Measurements from ENCODE around the gene AQP5.

AQP5 gene

GRCh38 chr12:50006280-50006679, 44.6 kb downstream of the AQP5 start:
- TF ChIP-seq CTCF (IDR thresholded peaks at IDR 0.05; ENCODE audit: poor library complexity, severe bottlenecking), result no peak
- DNase-seq (ENCODE audit: low spot score) (no peak), ATAC-seq (ENCODE audit: low read depth) (no peak)
- no peak overlapping the region for H3K27ac ChIP-seq (ENCODE audit: poor library complexity, severe bottlenecking)
- H3K27me3 ChIP-seq (ENCODE audit: insufficient read depth, poor library complexity, severe bottlenecking), result no peaks in the 10 kb centered on the region
- H3K4me1 ChIP-seq (ENCODE audit: insufficient read depth, poor library complexity, severe bottlenecking), result no peaks in the 10 kb centered on the region
- H3K4me3 ChIP-seq (ENCODE audit: severe bottlenecking), result no peak overlapping the region
- H3K9me3 ChIP-seq (ENCODE audit: severe bottlenecking), result no peaks in the 10 kb centered on the region
- H3K36me3 ChIP-seq (ENCODE audit: low read depth), result peaks cover 90% of the 10 kb centered on the region

- DNase-seq (ENCODE audit: low spot score) (no peak), ATAC-seq (ENCODE audit: low read depth) (no peak)
- H3K4me1 ChIP-seq (ENCODE audit: insufficient read depth, poor library complexity, severe bottlenecking), result no peaks in the 10 kb centered on the region
- peaks cover 87% of the 10 kb centered on the region for H3K36me3 ChIP-seq (ENCODE audit: low read depth)
- TF ChIP-seq CTCF (IDR thresholded peaks at IDR 0.05; ENCODE audit: poor library complexity, severe bottlenecking), result no peak
- H3K9me3 ChIP-seq (ENCODE audit: severe bottlenecking), result no peaks in the 10 kb centered on the region
- no peaks in the 10 kb centered on the region for H3K27me3 ChIP-seq (ENCODE audit: insufficient read depth, poor library complexity, severe bottlenecking)
- H3K4me3 ChIP-seq (ENCODE audit: severe bottlenecking), result no peak overlapping the region
- no peak overlapping the region for H3K27ac ChIP-seq (ENCODE audit: poor library complexity, severe bottlenecking)
Measured at GRCh38 chr12:50006754-50007442, 45.2 kb downstream of the AQP5 start.

GRCh38 chr12:50013361-50014147, 51.9 kb downstream of the AQP5 start:
- no peak for ATAC-seq (ENCODE audit: low read depth)
- peaks cover 78% of the 10 kb centered on the region for H3K36me3 ChIP-seq (ENCODE audit: low read depth)
- no peak for TF ChIP-seq CTCF (IDR thresholded peaks at IDR 0.05; ENCODE audit: poor library complexity, severe bottlenecking)

GRCh38 chr12:50014342-50014741, 52.7 kb downstream of the AQP5 start:
- no peaks in the 10 kb centered on the region for H3K27me3 ChIP-seq (ENCODE audit: insufficient read depth, poor library complexity, severe bottlenecking)
- H3K9me3 ChIP-seq (ENCODE audit: severe bottlenecking), result no peaks in the 10 kb centered on the region
- no peak for ATAC-seq (ENCODE audit: low read depth)
- DNase-seq (ENCODE audit: low spot score), result no peak
- no peak overlapping the region for H3K4me3 ChIP-seq (ENCODE audit: severe bottlenecking)
- peaks cover 13% of the 10 kb centered on the region for H3K4me1 ChIP-seq (ENCODE audit: insufficient read depth, poor library complexity, severe bottlenecking)
- no peak for TF ChIP-seq CTCF (IDR thresholded peaks at IDR 0.05; ENCODE audit: poor library complexity, severe bottlenecking)
- no peak overlapping the region for H3K27ac ChIP-seq (ENCODE audit: poor library complexity, severe bottlenecking)
- H3K36me3 ChIP-seq (ENCODE audit: low read depth), result peaks cover 73% of the 10 kb centered on the region

More at GRCh38 chr12:50013361-50014147, 51.9 kb downstream of the AQP5 start:
- Histone ChIP-seq H3K27ac (ENCODE audit: poor library complexity, severe bottlenecking) (no peak overlapping the region), H3K4me3 (ENCODE audit: severe bottlenecking) (no peak overlapping the region), H3K27me3 (ENCODE audit: insufficient read depth, poor library complexity, severe bottlenecking) (no peaks in the 10 kb centered on the region), H3K9me3 (ENCODE audit: severe bottlenecking) (no peaks in the 10 kb centered on the region), H3K4me1 (ENCODE audit: insufficient read depth, poor library complexity, severe bottlenecking) (peaks cover 13% of the 10 kb centered on the region)
- DNase-seq (ENCODE audit: low spot score), result no peak
